Endothelial cell of umbilical vein (primary cell): ENCODE measurements around the gene EXOC6. TPM values are rescaled to one million over a fixed set of nuclear protein-coding genes. Genes with fewer than 3 reads are reported as not detected.
A peak's percentile ranks its signal among the peaks of the same experiment; 100 is the strongest.

Source experiments
- BruUV-seq: library from RNA; stranded (reverse); fragments of 400-500 nt; replicated peaks from 2 replicates; lab custom pipeline; 2021; lab: Mats Ljungman, UMichigan
- CTCF ChIA-PET: fragments of 300-600, 350-600 bp; sonication (Branson Sonifier 250); formaldehyde crosslinking; loops from one replicate; lab custom pipeline; 2021; ENCODE audit warnings: antibody characterized with exemption, inconsistent platforms; lab: Charles Lee
- POLR2A ChIA-PET: fragments of 300-600, 350-600 bp; sonication (Branson Sonifier 250); formaldehyde crosslinking; loops from one replicate; lab custom pipeline; 2021; ENCODE audit warnings: antibody characterized with exemption, inconsistent platforms; lab: Charles Lee
- DNase-seq: peaks from one replicate; pipeline ENCODE4 v3.0.0-alpha.2; 2011; ENCODE audit warnings: low read depth, low spot score
- FAIRE-seq: peaks from 2 replicates; lab custom pipeline; 2011; peaks lifted over from hg19 to GRCh38; lab: Jason Lieb, UNC
- H2AFZ ChIP-seq: 2 replicates; pipeline ENCODE4 v1.6.0; 2012; ENCODE audit warnings: low read depth, low read length, control low read depth, inconsistent platforms
- H3K27ac ChIP-seq: 2 replicates; pipeline ENCODE4 v1.5.1; 2011; ENCODE audit warnings: low read depth, mild to moderate bottlenecking, control low read depth, low read length, moderate library complexity; ENCODE audit not compliant: insufficient read depth
- H3K27me3 ChIP-seq, 2 experiments: 2 replicates each; pipeline versions ENCODE4 v1.6.0 to v1.6.1; 2011; ENCODE audit warnings: low read length in 2 of 2, mixed read lengths in 1 of 2; ENCODE audit not compliant: control insufficient read depth in 2 of 2, insufficient read depth in 2 of 2
- H3K36me3 ChIP-seq, 2 experiments: 2 replicates in 1 of 2; 3 replicates in 1 of 2; pipeline ENCODE4 v1.5.1; 2011; ENCODE audit warnings: low read length in 2 of 2, mild to moderate bottlenecking in 1 of 2, moderate library complexity in 1 of 2; ENCODE audit not compliant: control insufficient read depth in 2 of 2, insufficient read depth in 2 of 2; ENCODE audit errors: extremely low read depth in 1 of 2
- H3K4me1 ChIP-seq: 3 replicates; pipeline ENCODE4 v1.5.1; 2011; ENCODE audit warnings: mild to moderate bottlenecking, low read length; ENCODE audit not compliant: control insufficient read depth, insufficient read depth; ENCODE audit errors: extremely low read depth
- H3K4me2 ChIP-seq: 2 replicates; pipeline ENCODE4 v1.6.1; 2011; ENCODE audit warnings: low read length, control low read depth, mixed read lengths; ENCODE audit not compliant: insufficient read depth
- H3K4me3 ChIP-seq, 3 experiments: fragments of 200-600 bp in 1 of 3; sonication (generic), shearing (Covaris generic) in 1 of 3; replicated peaks in 1 of 3; 2 replicates each; pipeline ENCODE4 v1.5.1; 2011 to 2016; ENCODE audit warnings: control low read depth in 3 of 3, low read length in 3 of 3, mild to moderate bottlenecking in 2 of 3, inconsistent platforms in 1 of 3, low read depth in 1 of 3, moderate library complexity in 1 of 3; ENCODE audit not compliant: insufficient read depth in 1 of 3
- H3K79me2 ChIP-seq: 2 replicates; pipeline ENCODE4 v1.6.0; 2012; ENCODE audit warnings: low read length, inconsistent platforms; ENCODE audit not compliant: control insufficient read depth, insufficient read depth
- H3K9ac ChIP-seq: replicated peaks from 2 replicates; pipeline ENCODE3; 2011; ENCODE audit warnings: low read length, control low read depth; ENCODE audit not compliant: insufficient read depth; ENCODE audit errors: extremely low read depth
- H3K9me1 ChIP-seq: replicated peaks from 3 replicates; pipeline ENCODE4 v1.6.0; 2011; ENCODE audit warnings: mild to moderate bottlenecking, low read length; ENCODE audit not compliant: control insufficient read depth, insufficient read depth; ENCODE audit errors: extremely low read depth
- H3K9me3 ChIP-seq: replicated peaks from 2 replicates; pipeline ENCODE4 v1.5.1; 2012; ENCODE audit warnings: low read length, inconsistent platforms; ENCODE audit not compliant: control insufficient read depth, insufficient read depth
- H4K20me1 ChIP-seq: replicated peaks from 2 replicates; pipeline ENCODE3; 2011; ENCODE audit warnings: mild to moderate bottlenecking, low read length; ENCODE audit not compliant: control insufficient read depth, insufficient read depth; ENCODE audit errors: extremely low read depth
- EZH2 ChIP-seq: IDR thresholded peaks from 2 replicates; pipeline ENCODE4 v1.6.1; 2012; ENCODE audit warnings: borderline replicate concordance, low read depth, mild to moderate bottlenecking, moderate library complexity, low read length, inconsistent platforms; ENCODE audit not compliant: severe bottlenecking
- FOS ChIP-seq: IDR thresholded peaks from 2 replicates; pipeline ENCODE4 v1.6.1; 2011; ENCODE audit warnings: mild to moderate bottlenecking, low read length, moderate library complexity, borderline replicate concordance; ENCODE audit not compliant: insufficient read depth
- GATA2 ChIP-seq: IDR thresholded peaks from 2 replicates; pipeline ENCODE4 v1.7.0; 2011; ENCODE audit warnings: low read depth, mild to moderate bottlenecking, moderate library complexity, mixed read lengths, low read length; ENCODE audit not compliant: insufficient read length, insufficient read depth
- JUN ChIP-seq: IDR thresholded peaks from 2 replicates; pipeline ENCODE4 v1.6.1; 2011; ENCODE audit warnings: borderline replicate concordance, low read depth; ENCODE audit not compliant: insufficient read length, insufficient read depth
- MAX ChIP-seq: IDR thresholded peaks from 2 replicates; pipeline ENCODE4 v1.6.1; 2011; ENCODE audit not compliant: insufficient read depth, insufficient read length
- POLR2A ChIP-seq: IDR thresholded peaks from 2 replicates; pipeline ENCODE4 v1.6.1; 2012; ENCODE audit warnings: low read depth, mild to moderate bottlenecking, control low read depth, low read length
- POLR2AphosphoS5 ChIP-seq: IDR thresholded peaks from 2 replicates; pipeline ENCODE4 v1.6.1; 2012; ENCODE audit warnings: low read depth, mild to moderate bottlenecking, control low read depth, low read length, moderate library complexity; ENCODE audit not compliant: insufficient read depth
- dilution Hi-C: fragments of 300-500 bp; cut with MboI; formaldehyde crosslinking; loops from one replicate; pipeline ENCODE4 v1.15.0; 2019; ENCODE audit warnings: low sequenced_read_pairs; ENCODE audit not compliant: extremely low pct_ligation_motif_present
- intact Hi-C: fragments of 100-400 bp; cut with micrococcal nuclease; formaldehyde crosslinking; loops from one replicate; pipeline ENCODE4 v1.10.0; 2022
- polyA plus RNA-seq, 4 experiments: library from polyadenylated mRNA; depleted of rRNA in 3 of 4; stranded (reverse) in 3 of 4; unstranded in 1 of 4; fragments of >200 nt; gene quantifications; 2 replicates each; pipeline versions ENCODE4 v1.2.1 to v1.2.3, GENCODE V29; 2011 to 2012; ENCODE audit warnings: missing spikeins in 1 of 4
- total RNA-seq: library from RNA; stranded (reverse); gene quantifications from 2 replicates; pipeline ENCODE4 v1.2.3, GENCODE V29; 2021

The EXOC6 gene
- total and polyA plus RNA-seq, 2 donors (not counting 3 experiments of a cell fraction or from before 2014, with no cell fraction given), result 72.6 to 108 TPM

- DNase-seq (no peak), FAIRE-seq (peak; percentile 33)
- H2AFZ ChIP-seq, result no peak overlapping the region
- no peaks in the 10 kb centered on the region for H3K79me2 ChIP-seq
- H3K9ac ChIP-seq, result no peak overlapping the region
- intact Hi-C loops, result no loop called here
- BruUV-seq, result no TSS peak
- H4K20me1 ChIP-seq, result no peaks in the 10 kb centered on the region
- CTCF ChIA-PET, result interaction anchor here (1.0 to 6.9 kb wide), 3 partner anchors 10 to 434 kb away, joined by 4 to 67 read pairs (median 7); no protein-coding TSS in a partner anchor
- no peak overlapping the region for H3K4me2 ChIP-seq
- H3K27ac ChIP-seq, result no peak overlapping the region
- H3K27me3 ChIP-seq, result peaks cover 24 to 37% of the 10 kb centered on the region in 2 experiments
- POLR2A ChIA-PET, result no interaction called here
- no peak overlapping the region for H3K4me3 ChIP-seq
- H3K36me3 ChIP-seq, result no peaks in the 10 kb centered on the region
- H3K9me3 ChIP-seq, result no peaks in the 10 kb centered on the region
- H3K9me1 ChIP-seq, result no peaks in the 10 kb centered on the region
- no peak for TF ChIP-seq POLR2A
- TF ChIP-seq EZH2, result no peak
- TF ChIP-seq FOS, result no peak
- TF ChIP-seq JUN, result no peak
- TF ChIP-seq GATA2, result no peak
- TF ChIP-seq POLR2AphosphoS5, result no peak
- TF ChIP-seq MAX, result no peak
- dilution Hi-C loops, result no loop called here
- peaks cover 16% of the 10 kb centered on the region for H3K4me1 ChIP-seq
Observed at GRCh38 chr10:93077860-93078337, 229.6 kb downstream of the EXOC6 start.
